HG02840 (cell line): ENCODE measurements around the gene SGIP1.

Source experiments
- ATAC-seq: cut with Tn5 transposase; IDR thresholded peaks from one replicate; pipeline ENCODE4 v1.9.1; 2021; ENCODE audit warnings: mild to moderate bottlenecking, moderate library complexity, moderate number of reproducible peaks; ENCODE audit not compliant: unreplicated experiment, low FRiP score

SGIP1 gene

DNA sequence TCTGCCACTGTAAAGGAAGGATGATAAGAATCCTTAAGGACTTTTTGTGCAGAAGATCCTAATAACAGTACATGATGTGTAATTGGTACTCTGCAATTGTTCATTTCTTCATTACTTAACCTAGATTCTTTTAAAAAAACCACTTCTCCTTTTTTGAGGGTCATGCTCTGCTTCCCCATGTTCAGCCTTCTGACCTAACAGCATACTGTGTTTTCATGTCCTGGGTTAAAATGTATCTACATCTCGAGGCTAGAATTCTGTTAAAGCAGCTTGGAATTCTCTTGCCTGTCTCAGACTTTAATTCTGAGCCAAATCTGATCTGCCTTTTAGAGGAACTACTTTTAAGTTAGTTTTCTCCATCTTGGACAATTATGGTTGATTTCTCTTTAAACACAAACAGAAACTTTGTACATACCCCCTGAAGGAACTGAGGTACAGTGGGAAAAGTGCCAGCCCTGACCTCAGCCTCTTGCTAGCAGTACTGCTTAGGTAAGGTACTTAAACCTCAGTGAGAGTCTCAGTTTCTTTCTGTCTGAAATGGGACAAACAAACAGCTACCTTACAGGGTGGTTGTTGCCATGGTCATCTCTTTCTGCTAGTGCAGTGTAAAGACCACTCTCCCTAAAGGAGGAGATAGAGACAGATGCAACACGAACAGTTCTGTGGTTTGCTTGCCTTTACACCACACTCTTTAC lies 115.1 kb downstream of the SGIP1 start:
- peak; percentile 62 for ATAC-seq

DNA sequence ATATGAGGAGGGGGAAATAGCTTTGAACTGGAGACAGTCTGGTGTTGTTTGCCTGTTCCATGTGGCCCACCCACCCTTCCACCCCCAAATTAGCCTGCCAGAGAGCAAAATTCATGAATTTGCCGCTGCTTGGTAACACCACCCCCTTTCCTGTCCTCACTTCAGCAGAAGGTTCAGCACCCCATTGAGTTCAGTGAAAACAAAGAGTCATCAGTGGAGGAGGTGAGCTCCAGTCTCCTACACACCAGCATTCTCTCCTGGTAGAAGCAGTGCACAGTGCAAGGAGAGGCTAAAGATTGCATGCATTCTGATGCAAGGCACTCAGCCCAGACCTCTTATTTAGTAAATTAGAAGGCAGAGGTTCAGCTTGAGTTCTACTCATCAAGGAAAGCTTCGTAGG lies 118.6 kb downstream of the SGIP1 start:
- no peak for ATAC-seq

DNA sequence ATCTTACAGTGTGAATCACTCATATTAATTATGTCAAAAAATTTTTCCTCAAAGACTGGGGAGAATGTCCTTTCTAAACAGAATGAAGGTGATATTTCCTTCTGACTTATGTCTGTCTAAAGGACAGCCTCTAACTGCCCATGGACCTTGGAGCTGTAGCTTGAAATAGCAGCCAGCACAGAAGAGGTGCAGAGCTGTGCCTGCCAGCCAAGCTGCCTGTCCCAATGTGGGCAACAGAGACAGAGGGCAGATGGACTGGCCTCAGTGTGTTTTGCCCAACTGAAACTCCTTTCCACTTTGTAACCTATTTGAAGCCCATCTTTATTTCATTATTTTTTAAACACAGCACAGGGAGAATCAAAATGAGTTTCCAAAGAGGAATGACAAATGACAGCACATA lies 120.7 kb downstream of the SGIP1 start:
- ATAC-seq: no peak

DNA sequence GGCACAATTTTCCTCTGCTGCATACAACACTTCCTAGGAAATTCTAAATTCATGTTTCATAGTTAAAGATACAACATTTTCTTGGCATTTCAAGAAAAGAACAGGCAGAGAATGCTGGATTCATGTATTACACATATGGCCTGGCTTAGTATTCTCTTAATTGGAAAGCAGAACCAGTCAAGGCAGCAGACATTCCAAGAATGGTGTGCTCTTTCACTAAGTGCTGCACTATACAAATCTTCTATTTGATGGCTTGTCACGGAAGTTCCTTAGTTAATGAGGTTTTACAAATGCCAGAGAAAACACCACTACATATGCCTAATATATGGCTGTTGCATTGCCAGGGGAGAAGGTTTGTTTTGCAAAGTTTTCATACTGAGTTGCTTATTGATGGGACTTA lies 137.5 kb downstream of the SGIP1 start:
- ATAC-seq: no peak

DNA sequence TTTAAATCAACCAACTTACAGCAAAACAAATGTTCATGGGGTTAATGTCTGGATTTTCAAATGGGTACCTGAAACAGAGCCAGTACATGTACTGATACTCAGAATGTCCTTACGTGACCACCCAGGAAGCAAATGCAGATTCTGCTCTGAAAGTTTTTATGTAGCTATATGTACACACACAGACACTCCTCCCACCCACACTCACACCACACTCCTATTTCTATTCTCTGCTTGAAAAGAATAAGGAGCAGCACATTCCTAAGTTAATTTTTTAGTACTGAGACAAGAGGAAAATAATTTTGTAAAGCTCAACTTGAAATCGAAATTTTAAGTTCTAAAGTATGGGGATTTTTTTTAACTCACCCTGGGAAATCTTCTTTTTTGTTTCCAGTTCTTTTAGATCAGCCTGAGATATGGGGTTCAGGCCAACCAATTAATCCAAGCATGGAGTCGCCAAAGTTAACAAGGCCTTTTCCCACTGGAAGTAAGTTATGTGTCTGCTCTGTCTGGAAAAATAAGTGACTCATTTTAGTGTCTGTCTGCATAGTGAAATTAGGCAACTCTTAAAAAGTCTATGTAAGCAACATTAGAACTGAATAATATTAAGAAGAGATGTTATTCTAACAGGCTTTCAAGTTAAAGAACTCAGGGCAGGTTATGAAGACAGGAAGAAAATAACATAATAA lies 142.8 kb downstream of the SGIP1 start:
- ATAC-seq: no peak

DNA sequence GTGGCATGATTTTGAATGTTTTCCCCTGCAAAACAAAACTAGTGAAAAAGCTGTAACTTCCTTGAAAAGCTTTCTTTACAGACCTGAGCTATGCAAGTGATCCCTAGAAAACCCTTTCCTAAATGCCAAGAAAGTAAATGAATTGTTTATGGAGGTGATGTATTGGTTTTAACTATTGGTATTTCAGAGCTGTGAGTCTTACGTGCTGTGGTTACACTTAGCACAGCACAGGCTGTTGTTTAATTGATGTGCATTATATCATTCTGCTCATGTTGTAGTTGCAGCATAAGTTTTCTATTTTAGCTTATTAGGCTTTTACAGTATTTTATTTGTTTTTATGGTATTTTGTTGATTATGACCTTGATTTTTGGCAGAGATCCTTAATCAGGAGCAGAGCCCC lies 144.2 kb downstream of the SGIP1 start:
- ATAC-seq: no peak

DNA sequence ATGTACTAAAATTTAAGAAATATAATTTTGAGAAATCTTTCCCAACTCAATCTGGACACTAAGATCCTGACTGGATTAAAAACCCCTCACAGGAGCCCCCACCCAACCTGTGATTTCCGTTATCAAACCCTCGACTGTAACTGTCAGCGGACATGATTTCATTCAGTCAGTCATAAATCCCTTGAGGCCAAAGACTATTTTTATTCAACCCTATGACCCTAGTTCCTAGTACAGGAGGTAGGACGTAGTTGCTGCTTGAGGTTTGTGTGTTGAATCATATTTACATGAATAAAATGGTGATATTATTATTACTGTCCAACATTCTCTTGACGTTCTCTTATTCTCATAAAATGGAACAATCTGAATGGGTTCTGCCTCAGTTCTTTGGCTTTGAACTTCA lies 145.2 kb downstream of the SGIP1 start:
- no peak for ATAC-seq

DNA sequence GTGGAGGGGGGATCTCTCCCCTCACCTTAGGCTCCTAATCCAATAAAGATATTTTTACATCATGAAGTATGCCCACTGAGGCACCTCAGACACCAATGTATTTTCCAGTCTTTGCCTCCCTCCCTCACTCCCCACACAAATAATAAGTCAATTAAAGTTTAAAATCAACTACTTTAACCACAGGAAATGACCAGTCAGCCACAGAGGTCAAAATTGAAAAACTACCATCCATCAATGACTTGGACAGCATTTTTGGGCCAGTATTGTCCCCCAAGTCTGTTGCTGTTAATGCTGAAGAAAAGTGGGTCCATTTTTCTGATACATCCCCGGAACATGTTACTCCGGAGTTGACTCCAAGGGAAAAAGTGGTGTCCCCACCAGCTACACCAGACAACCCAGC lies 147.7 kb downstream of the SGIP1 start:
- ATAC-seq: no peak

DNA sequence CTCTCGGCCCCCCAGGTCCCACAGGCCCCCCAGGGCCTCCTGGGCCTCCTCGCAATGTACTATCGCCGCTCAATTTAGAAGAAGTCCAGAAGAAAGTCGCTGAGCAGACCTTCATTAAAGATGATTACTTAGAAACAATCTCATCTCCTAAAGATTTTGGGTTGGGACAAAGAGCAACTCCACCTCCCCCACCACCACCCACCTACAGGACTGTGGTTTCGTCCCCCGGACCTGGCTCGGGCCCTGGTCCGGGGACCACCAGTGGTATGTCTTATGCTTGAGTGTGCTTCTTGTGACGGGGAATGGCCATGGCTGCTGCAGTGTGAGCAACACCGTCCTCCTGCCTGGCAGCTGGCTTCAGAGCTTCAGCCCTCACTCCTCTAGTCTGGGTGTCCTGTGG lies 148.2 kb downstream of the SGIP1 start:
- no peak for ATAC-seq

DNA sequence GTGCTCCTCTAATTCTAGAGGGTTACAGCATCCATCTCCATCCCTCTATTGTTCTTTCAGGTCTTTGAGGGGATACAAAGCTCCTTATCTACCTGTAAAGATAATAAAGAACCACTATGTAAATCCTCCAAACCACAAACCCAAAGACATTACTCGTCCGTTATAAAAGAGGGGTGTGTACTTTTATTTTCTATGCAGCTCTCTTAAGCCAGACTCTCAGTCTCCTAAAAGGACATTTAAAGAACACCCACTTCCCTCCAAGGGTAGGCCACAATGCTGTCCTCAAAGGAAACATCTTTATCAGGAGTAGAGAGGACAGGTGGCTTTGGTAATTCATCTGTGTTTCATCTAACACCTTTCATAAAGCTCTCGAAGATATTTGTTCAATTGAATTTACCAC lies 150.4 kb downstream of the SGIP1 start:
- ATAC-seq: no peak

DNA sequence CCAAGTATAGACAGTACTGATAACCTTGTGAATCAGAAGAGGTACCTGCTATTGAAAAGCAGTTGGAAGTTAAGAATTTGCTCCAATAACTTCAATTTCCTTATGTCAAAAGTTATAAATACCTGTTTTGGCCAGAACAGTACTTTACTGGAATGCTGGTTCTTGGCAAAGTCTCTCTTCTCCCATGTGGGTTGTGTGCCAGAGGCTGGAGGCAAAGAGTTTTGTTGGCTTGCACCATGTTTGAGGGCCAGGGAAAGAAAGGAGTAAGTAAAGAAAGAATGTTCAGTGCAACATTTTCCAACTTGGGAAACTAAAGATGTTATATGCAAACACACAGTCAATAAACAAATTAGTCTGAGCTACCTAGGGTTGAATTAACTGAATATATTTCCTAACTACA lies 151.3 kb downstream of the SGIP1 start:
- no peak for ATAC-seq

DNA sequence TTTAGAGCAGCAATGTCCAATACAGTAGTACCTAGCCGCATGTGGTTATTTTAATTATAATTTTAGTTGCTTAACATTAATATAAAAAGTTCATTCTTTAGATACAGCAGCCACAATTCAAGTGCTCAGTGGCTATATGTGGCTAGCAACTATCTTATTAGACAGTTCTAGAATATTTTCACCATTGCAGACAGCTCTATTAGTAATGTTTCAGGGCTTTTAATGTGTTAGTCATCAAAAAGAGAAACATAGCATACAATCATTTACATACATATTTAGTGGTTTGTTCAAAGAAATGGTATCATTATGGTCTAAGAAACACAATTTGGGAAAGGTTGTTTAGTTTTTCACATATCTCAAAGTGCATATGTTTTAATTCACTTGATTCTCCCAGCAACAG lies 151.7 kb downstream of the SGIP1 start:
- ATAC-seq: no peak

DNA sequence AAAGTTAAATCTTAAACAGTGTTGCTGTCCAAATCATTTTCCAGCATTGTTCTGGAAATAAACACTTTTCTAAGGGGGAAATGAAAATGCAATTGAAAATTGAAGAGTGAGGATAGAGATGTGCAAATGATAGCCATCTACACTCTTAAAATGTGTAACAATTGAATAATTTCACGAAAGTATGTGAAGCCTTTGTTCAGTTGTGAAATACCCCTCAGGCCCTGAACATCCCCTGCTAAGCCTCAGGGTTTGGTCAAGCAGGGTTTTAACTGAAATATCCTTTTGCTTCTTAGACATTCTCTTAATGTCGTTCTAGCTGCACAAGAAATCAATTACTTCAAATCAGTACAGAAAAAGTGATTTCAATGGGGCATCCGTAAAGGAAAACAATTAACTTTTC lies 152.5 kb downstream of the SGIP1 start:
- no peak for ATAC-seq

DNA sequence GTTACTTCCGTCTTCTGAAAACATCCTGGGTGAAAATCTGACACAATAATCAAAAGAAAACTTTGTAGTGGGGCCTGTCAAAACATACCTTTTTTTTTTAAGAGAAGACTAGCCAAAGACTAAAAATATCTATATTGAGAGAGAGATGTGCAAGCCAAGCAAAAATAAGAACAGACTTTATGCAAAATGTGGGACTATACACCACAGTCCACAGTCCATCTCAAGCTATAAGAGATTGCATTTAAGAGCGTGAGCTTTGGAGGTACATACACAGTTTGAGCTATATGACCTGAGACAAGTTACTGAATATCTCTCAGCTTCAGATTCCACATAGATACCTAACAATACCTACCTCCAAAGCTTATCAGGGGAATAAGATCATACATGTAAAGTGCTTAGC lies 153.4 kb downstream of the SGIP1 start:
- ATAC-seq: no peak

DNA sequence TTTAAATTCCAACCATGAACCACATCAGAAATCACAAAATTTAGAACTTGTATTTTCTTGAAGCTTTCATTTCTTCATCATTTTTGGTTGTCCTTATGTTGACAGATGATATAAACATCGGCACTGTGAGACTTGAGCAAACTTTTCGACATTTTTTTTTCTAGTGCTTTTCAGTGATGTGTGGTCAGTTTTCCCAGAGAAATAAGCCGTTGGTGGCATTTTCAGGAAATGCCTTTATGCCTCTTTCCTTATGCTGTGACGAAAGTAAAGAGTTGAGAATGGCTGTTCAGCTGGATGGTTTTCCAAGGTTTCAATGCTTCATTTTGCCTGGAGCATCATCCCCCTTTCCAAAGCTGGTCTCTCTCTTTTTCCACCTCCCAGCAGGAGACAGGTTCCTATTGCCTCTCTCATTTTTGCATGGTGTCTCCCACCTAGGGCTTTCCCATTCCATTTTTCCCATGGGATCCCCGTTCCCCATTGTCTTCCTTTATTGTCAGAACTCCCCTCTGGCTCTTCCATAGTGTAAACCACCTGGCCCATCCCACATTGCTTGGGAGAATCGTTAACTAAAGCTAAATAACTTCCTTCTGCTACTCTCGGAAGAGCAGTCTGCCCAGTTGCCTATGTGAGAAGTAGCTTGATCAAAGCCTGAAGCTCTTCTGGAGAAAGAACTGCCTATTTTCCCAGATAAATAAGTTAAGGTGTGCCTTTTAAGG lies 156.9 kb downstream of the SGIP1 start:
- no peak for ATAC-seq

DNA sequence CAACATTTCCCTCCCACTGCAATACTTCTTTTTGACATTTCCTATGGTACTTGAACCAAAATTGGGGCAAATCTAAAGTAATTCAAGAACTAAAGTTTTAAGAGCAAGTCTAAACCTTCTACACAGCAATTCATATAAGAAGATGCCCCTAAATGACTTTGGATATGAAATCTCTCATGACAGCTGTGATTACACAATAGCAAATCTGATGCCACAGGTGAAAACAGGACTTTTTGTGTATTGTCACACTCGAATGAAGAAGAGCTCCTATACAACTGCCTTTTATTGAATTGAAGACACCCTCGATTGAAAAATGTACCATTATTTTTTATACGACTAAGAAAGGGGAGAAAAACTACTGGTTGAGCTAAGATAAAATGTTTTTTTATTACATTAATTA lies 158.7 kb downstream of the SGIP1 start:
- ATAC-seq: no peak

DNA sequence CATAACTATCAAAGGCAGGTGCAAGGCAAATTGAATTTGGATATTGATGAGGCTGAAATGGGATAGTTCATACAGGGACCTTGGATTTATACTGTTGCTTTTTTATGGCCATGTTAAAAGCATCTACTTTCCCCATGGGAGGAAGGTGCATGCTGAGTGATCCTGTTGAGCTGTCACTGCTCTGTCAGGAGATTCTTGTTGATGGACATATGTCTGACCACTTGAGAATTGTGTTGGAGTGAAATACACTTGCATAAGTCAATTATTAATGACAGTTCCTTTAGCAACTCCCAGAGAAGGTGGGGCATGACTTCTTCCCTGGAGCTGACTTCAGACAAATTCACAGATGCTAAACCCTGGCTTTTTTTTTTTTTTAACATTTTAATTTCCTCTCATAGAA lies 159.9 kb downstream of the SGIP1 start:
- ATAC-seq: no peak

DNA sequence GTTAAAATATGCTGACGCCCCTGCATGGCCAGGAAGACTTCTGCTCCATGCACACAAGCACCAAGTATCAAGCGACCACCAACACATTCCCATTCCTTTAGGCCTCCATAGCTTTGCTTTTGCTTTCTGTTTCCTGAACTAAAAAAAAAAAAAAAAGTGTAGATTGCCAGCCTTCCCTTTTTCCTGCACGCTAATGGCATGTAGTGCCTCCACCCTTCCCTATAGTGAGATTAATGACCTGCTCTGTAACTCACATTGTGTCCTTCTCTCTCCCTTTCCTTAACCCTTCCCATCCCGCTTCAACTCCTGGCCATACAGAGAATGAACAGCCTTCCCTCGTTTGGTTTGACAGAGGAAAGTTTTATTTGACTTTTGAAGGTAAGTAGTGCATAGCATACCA lies 161.2 kb downstream of the SGIP1 start:
- no peak for ATAC-seq

DNA sequence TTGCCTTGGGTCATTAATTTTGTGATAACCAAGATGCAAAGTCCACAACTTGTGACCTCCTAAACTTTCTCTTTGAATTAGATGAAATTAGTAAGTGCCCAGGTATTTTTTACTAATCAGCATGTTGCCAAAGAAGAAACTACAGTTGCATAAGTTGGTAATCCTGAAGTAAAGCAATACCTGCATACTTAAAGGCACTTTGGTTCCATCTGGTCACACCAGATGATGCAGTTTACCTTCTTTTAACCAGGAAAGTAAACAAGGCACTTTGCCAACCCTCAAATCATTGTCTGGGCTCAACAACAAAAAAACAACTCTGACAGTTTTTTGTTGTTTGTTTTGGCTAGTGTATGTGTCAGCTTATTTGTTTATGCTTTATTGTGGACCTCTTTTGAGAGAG lies 162.8 kb downstream of the SGIP1 start:
- no peak for ATAC-seq

DNA sequence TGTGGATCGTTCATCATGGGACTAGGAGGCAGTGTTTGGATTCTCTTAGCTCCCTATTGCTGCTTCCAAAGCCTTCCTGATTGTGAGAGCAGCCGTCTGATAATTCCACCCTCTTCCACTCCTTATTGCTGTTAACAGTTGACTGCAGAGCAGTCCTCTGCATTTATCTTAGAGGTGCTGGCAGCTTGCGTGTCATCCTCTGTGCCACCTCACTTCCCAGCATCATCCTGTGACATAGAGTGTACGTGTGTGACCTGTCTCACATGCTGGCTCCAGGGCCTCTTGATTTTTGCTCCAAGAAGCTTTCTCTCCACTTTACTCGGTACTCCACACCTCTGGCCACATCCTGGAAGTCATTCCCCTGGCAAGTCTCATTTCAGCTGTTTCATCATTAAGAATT lies 165.3 kb downstream of the SGIP1 start:
- no peak for ATAC-seq

DNA sequence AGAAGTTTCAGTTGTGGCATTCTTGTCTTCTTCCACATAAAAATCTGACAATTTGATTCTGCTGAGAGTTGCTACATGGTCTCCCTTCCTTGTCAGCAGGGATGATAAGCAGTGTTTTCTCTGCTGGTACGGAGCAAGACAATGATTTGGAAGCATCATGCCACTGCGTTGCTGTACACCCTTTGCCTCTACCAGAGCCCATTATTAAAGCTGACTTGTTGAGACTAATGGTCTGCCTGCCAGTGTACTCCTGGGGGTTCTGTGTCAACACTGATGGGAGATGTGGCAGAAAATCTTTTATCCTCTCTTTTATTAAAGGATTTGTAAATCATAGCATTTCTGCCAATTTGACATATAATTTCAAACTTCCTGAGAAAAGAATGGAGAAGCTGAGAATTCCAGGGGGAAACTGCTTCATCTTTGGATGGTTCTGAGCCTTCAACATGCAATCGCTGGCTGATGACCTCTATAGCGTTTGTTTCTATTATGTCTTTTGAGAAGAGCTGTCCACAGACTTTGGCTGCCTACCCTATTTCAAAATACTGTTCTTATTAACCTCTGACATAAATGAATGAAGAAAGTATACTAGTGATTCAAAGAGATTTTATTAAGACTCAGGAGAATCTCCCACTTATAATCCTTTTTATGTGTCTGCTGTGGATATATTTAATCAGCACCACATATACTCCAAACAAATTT lies 170.4 kb downstream of the SGIP1 start:
- no peak for ATAC-seq
